ENCODE measurements around the gene ULBP2. TPM values are rescaled to one million over a fixed set of nuclear protein-coding genes. Genes with fewer than 3 reads are reported as not detected.
"Not testable (repeated sequence)": the region's sequence is repeated elsewhere in the genome, so short reads cannot be mapped to it uniquely, and the experiment has no call there.

ULBP2 gene
- total RNA-seq, 2 donors from 2014 or later, result 0.43 to 0.51 TPM

- intact Hi-C loops (cut with DNase I), result no loop called here
- peak; percentile 66 for DNase-seq (ENCODE audit: low spot score)
Measured at GRCh38 chr6:149940672-149940982, 1.2 kb upstream of the ULBP2 start.

- DNase-seq (ENCODE audit: low spot score), result peak; percentile 76
- intact Hi-C loops (cut with DNase I), result no loop called here
Measured at GRCh38 chr6:149942461-149942829, 631 bp downstream of the ULBP2 start.

- DNase-seq (ENCODE audit: low spot score), result peak; percentile 56
Measured at GRCh38 chr6:149943321-149943720, 1.5 kb downstream of the ULBP2 start.

GRCh38 chr6:149945276-149945675, 3.5 kb downstream of the ULBP2 start:
- DNase-seq (ENCODE audit: low spot score); intact Hi-C loops (cut with DNase I): not testable (repeated sequence)

More at GRCh38 chr6:149943321-149943720, 1.5 kb downstream of the ULBP2 start:
- intact Hi-C loops (cut with DNase I), result not testable (repeated sequence)

- DNase-seq (ENCODE audit: low spot score), result peak; percentile 34
- intact Hi-C loops (cut with DNase I), result not testable (repeated sequence)
Measured at GRCh38 chr6:149946631-149947030, 4.8 kb downstream of the ULBP2 start.

- DNase-seq (ENCODE audit: low spot score); intact Hi-C loops (cut with DNase I): not testable (repeated sequence)
Measured at GRCh38 chr6:149947533-149947932, 5.7 kb downstream of the ULBP2 start.

- no peak for DNase-seq (ENCODE audit: low spot score)
- intact Hi-C loops (cut with DNase I), result no loop called here
Measured at GRCh38 chr6:149948011-149948410, 6.2 kb downstream of the ULBP2 start.

GRCh38 chr6:149948616-149949015, 6.8 kb downstream of the ULBP2 start:
- DNase-seq (ENCODE audit: low spot score), result no peak
- intact Hi-C loops (cut with DNase I), result no loop called here

- intact Hi-C loops (cut with DNase I), result no loop called here
- DNase-seq (ENCODE audit: low spot score), result peak; percentile 20
Measured at GRCh38 chr6:149950423-149950822, 8.6 kb downstream of the ULBP2 start.

- intact Hi-C loops (cut with DNase I), result no loop called here
- peak; percentile 46 for DNase-seq (ENCODE audit: low spot score)
Measured at GRCh38 chr6:149951096-149951495, 9.3 kb downstream of the ULBP2 start.

GRCh38 chr6:149951626-149952025, 9.8 kb downstream of the ULBP2 start:
- DNase-seq (ENCODE audit: low spot score), result no peak
- intact Hi-C loops (cut with DNase I), result no loop called here

- DNase-seq (ENCODE audit: low spot score), result peak; percentile 9
- intact Hi-C loops (cut with DNase I), result not testable (repeated sequence)
Measured at GRCh38 chr6:149953390-149953789, 11.6 kb downstream of the ULBP2 start.

GRCh38 chr6:149953934-149954327, 12.1 kb downstream of the ULBP2 start:
- DNase-seq (ENCODE audit: low spot score); intact Hi-C loops (cut with DNase I): not testable (repeated sequence)

- intact Hi-C loops (cut with DNase I); DNase-seq (ENCODE audit: low spot score): not testable (repeated sequence)
Measured at GRCh38 chr6:149954328-149954983, 12.6 kb downstream of the ULBP2 start.

- intact Hi-C loops (cut with DNase I), result not testable (repeated sequence)
Measured at GRCh38 chr6:149954984-149955653, 13.3 kb downstream of the ULBP2 start.

GRCh38 chr6:149955654-149956317, 14.0 kb downstream of the ULBP2 start:
- DNase-seq (ENCODE audit: low spot score), result peak; percentile 25
- intact Hi-C loops (cut with DNase I), result not testable (repeated sequence)

More at GRCh38 chr6:149954984-149955653, 13.3 kb downstream of the ULBP2 start:
- DNase-seq (ENCODE audit: low spot score), result not testable (repeated sequence)

GRCh38 chr6:149958124-149958523, 16.3 kb downstream of the ULBP2 start:
- intact Hi-C loops (cut with DNase I), result not testable (repeated sequence)

GRCh38 chr6:149959806-149960205, 18.0 kb downstream of the ULBP2 start:
- DNase-seq (ENCODE audit: low spot score); intact Hi-C loops (cut with DNase I): not testable (repeated sequence)

More at GRCh38 chr6:149958124-149958523, 16.3 kb downstream of the ULBP2 start:
- DNase-seq (ENCODE audit: low spot score), result not testable (repeated sequence)

- intact Hi-C loops (cut with DNase I), result no loop called here
- peak; percentile 69 for DNase-seq (ENCODE audit: low spot score)
Measured at GRCh38 chr6:149960488-149960887, 18.7 kb downstream of the ULBP2 start.

GRCh38 chr6:149961728-149962425, 20.1 kb downstream of the ULBP2 start:
- peak; percentile 35 for DNase-seq (ENCODE audit: low spot score)
- intact Hi-C loops (cut with DNase I), result no loop called here
